Progenitor cell of endocrine pancreas (in vitro differentiated cells): ENCODE results near the gene MRPL38. TPM values are rescaled to one million over a fixed set of nuclear protein-coding genes. Genes with fewer than 3 reads are reported as not detected.

Experiments
- DNase-seq: peaks from one replicate; pipeline ENCODE4 v3.0.0; 2021; ENCODE audit warnings: low spot score; ENCODE audit not compliant: unreplicated experiment
- H3K27ac Mint-ChIP-seq: 2 replicates; pipeline ENCODE4 v1.8.0; 2021; ENCODE audit warnings: mild to moderate bottlenecking, moderate library complexity, mixed read lengths
- H3K27me3 Mint-ChIP-seq: 2 replicates; pipeline ENCODE4 v1.8.0; 2021; ENCODE audit warnings: mixed read lengths
- H3K36me3 Mint-ChIP-seq: 2 replicates; pipeline ENCODE4 v1.8.0; 2022; ENCODE audit warnings: mixed read lengths; ENCODE audit not compliant: insufficient read depth
- H3K4me1 Mint-ChIP-seq: 2 replicates; pipeline ENCODE4 v1.8.0; 2021; ENCODE audit warnings: low read depth, mixed read lengths
- H3K4me3 Mint-ChIP-seq: 2 replicates; pipeline ENCODE4 v1.8.0; 2021; ENCODE audit warnings: low read depth, mild to moderate bottlenecking, moderate library complexity, mixed read lengths
- H3K9me3 Mint-ChIP-seq: 2 replicates; pipeline ENCODE4 v1.8.0; 2021; ENCODE audit warnings: low read depth, mixed read lengths
- CTCF ChIP-seq: fragments of 200-600 bp; sonication (generic); IDR thresholded peaks from one replicate; pipeline ENCODE4 v1.5.0; 2021; ENCODE audit warnings: antibody characterized with exemption, mild to moderate bottlenecking; ENCODE audit not compliant: unreplicated experiment
- total RNA-seq: library from RNA; stranded (reverse); gene quantifications from 2 replicates; pipeline ENCODE4 v1.2.1, GENCODE V29; 2021

Gene MRPL38
- total RNA-seq, 1 donor from 2014 or later: 82.7 TPM

GRCh38 chr17:75942473-75942872 is 37.8 kb upstream of the MRPL38 start:
- DNase-seq: no peak
- no peaks in the 10 kb centered on the region for H3K9me3 Mint-ChIP-seq
- H3K36me3 Mint-ChIP-seq: peaks cover 19% of the 10 kb centered on the region
- H3K4me3 Mint-ChIP-seq: peak overlapping the region; percentile 21
- no peak for TF ChIP-seq CTCF
- H3K27me3 Mint-ChIP-seq: no peaks in the 10 kb centered on the region
- H3K4me1 Mint-ChIP-seq: peaks cover 12% of the 10 kb centered on the region
- peak overlapping the region; percentile 29 for H3K27ac Mint-ChIP-seq

GRCh38 chr17:75941442-75941819 is 36.7 kb upstream of the MRPL38 start:
- H3K36me3 Mint-ChIP-seq: peaks cover 15% of the 10 kb centered on the region
- H3K27me3 Mint-ChIP-seq: no peaks in the 10 kb centered on the region
- H3K27ac Mint-ChIP-seq: peak overlapping the region; percentile 65
- H3K9me3 Mint-ChIP-seq: no peaks in the 10 kb centered on the region
- H3K4me1 Mint-ChIP-seq: peaks cover 12% of the 10 kb centered on the region
- DNase-seq: no peak
- TF ChIP-seq CTCF: no peak
- peak overlapping the region; percentile 89 for H3K4me3 Mint-ChIP-seq

- H3K9me3 Mint-ChIP-seq: no peaks in the 10 kb centered on the region
- peak within 1 kb of the TSS; percentile 92 for H3K27ac Mint-ChIP-seq
- peaks cover 12% of the 10 kb centered on the region for H3K4me1 Mint-ChIP-seq
- peak; percentile 13 for TF ChIP-seq CTCF
- no peaks in the 10 kb centered on the region for H3K27me3 Mint-ChIP-seq
- peaks cover 13% of the 10 kb centered on the region for H3K36me3 Mint-ChIP-seq
- peak; percentile 91 for DNase-seq
- peak within 1 kb of the TSS; percentile 89 for H3K4me3 Mint-ChIP-seq
Measured at GRCh38 chr17:75940727-75941441, 36.2 kb upstream of the MRPL38 start, which contains the start of gene FBF1. TSS of gene FBF1 (minus strand) at chr17:75941042. CDS start at chr17:75938149, 2,893 bp downstream.

- Mint-ChIP-seq H3K36me3 (peaks cover 4% of the 10 kb centered on the region), H3K27ac (no peak overlapping the region), H3K4me1 (peaks cover 7% of the 10 kb centered on the region), H3K4me3 (no peak overlapping the region), H3K27me3 (no peaks in the 10 kb centered on the region), H3K9me3 (no peaks in the 10 kb centered on the region)
- no peak for DNase-seq
- TF ChIP-seq CTCF: no peak
Measured at GRCh38 chr17:75937652-75938051, 33.0 kb upstream of the MRPL38 start.

GRCh38 chr17:75933808-75934207 is 29.1 kb upstream of the MRPL38 start:
- no peaks in the 10 kb centered on the region for H3K4me1 Mint-ChIP-seq

More at GRCh38 chr17:75933808-75934207, 29.1 kb upstream of the MRPL38 start:
- H3K27ac Mint-ChIP-seq: no peak overlapping the region
- no peak for DNase-seq
- no peak overlapping the region for H3K4me3 Mint-ChIP-seq
- TF ChIP-seq CTCF: no peak
- no peaks in the 10 kb centered on the region for H3K27me3 Mint-ChIP-seq
- no peaks in the 10 kb centered on the region for H3K9me3 Mint-ChIP-seq
- H3K36me3 Mint-ChIP-seq: peaks cover 1% of the 10 kb centered on the region
